Measurements from ENCODE around the gene CTSL. TPM values are rescaled to one million over a fixed set of nuclear protein-coding genes. Genes with fewer than 3 reads are reported as not detected.

The CTSL gene
- total and polyA plus RNA-seq, 2 of the 13 experiments (the other 11 are each of a cell fraction or from before 2014, with no cell fraction given): 78.1 to 113 TPM

- no peak for TF ChIP-seq PPARG (CRISPR knock-in tag; conservative IDR thresholded peaks at IDR 0.05)
- no peak for TF ChIP-seq SNAPC4 (CRISPR knock-in tag; IDR thresholded peaks at IDR 0.05)
- no peak for TF ChIP-seq ZEB1 (IDR thresholded peaks at IDR 0.05; ENCODE audit: insufficient replicate concordance, low read depth)
- peak; percentile 65; the same call in 1 of the 2 replicates for TF ChIP-seq ZNF12 (CRISPR knock-in tag; IDR thresholded peaks at IDR 0.05)
- TF ChIP-seq PAXIP1 (CRISPR knock-in tag; conservative IDR thresholded peaks at IDR 0.05): peak; percentile 33
- TF ChIP-seq MATR3 (CRISPR knock-in tag; IDR thresholded peaks at IDR 0.05): no peak
- TF ChIP-seq MTF2 (CRISPR knock-in tag; IDR thresholded peaks at IDR 0.05; ENCODE audit: borderline replicate concordance): no peak
- TF ChIP-seq THRA (CRISPR knock-in tag; IDR thresholded peaks at IDR 0.05; ENCODE audit: borderline replicate concordance): peak; percentile 45; the same call in 1 of the 2 replicates
- TF ChIP-seq PHB2 (IDR thresholded peaks at IDR 0.05; ENCODE audit: partially characterized antibody): no peak
- TF ChIP-seq ZNF329 (CRISPR knock-in tag; IDR thresholded peaks at IDR 0.05; ENCODE audit: low read depth): no peak
- no peak for TF ChIP-seq GPN1 (CRISPR knock-in tag; IDR thresholded peaks at IDR 0.05; ENCODE audit: borderline replicate concordance)
- TF ChIP-seq RARA (CRISPR knock-in tag; IDR thresholded peaks at IDR 0.05): no peak; the same call in 1 of the 2 replicates
- TF ChIP-seq ZC3H4 (CRISPR knock-in tag; IDR thresholded peaks at IDR 0.05; ENCODE audit: borderline replicate concordance): no peak
- peak; percentile 9; the same call in 1 of the 2 replicates for TF ChIP-seq GLI4 (CRISPR knock-in tag; IDR thresholded peaks at IDR 0.05; ENCODE audit: borderline replicate concordance)
- no peak for TF ChIP-seq SRSF1 (optimal IDR thresholded peaks at IDR 0.05; ENCODE audit: low read depth, low read length)
- TF ChIP-seq ZBTB37 (CRISPR knock-in tag; IDR thresholded peaks at IDR 0.05): no peak
- peak; percentile 50; the same call in 1 of the 2 replicates for TF ChIP-seq ZNF572 (CRISPR knock-in tag; IDR thresholded peaks at IDR 0.05)
- no peak for TF ChIP-seq SMARCE1 (IDR thresholded peaks at IDR 0.05; ENCODE audit: borderline replicate concordance)
Observed at GRCh38 chr9:87725900-87726709, at the start of gene CTSL (continued).
